Heart left ventricle (tissue), 13 donors: ENCODE measurements around the gene USP1.

Source experiments
- POLR2A ChIP-seq, 2 donors: fragments of 450-650 bp; IDR thresholded peaks; one replicate each; pipeline ENCODE4 v1.6.1; 2017; ENCODE audit warnings: antibody characterized with exemption in 2 of 2, mild to moderate bottlenecking in 2 of 2, moderate library complexity in 2 of 2
- TF ChIP-seq, protein P1 (sequence below), 12 donors: fragments of 200-600 bp; sonication (generic) in 4 of 12; IDR thresholded peaks; one replicate each; pipeline versions ENCODE4 v1.5.0 to v1.8.0; 2018 to 2022; ENCODE audit warnings: antibody characterized with exemption in 12 of 12, mild to moderate bottlenecking in 5 of 12
- donor health status: ischemic (EF 13 %, LVEDD 7.1; RV severe dilation, severe dysfunction).
- donor health status: DM: no; HTN: yes; CAD: no.
- donor health status: DM: no; HTN: no; CAD: no.
- donor health status: ischemic (EF 25% LVEDD 6.9; RV normal size, moderate dysfunction).
- donor health status: ischemic (EF 25% LVEDD 5.7; RV mildly dilated, moderate dysfunction).
- donor health status: ischemic (EF 35%, LVEDD 5.7; RV mildly dilated, moderate dysfunction).
- donor health status: nonischemic (EF 11% LVEDD 7.7; RV severe dilation, severe dysfunction).
- donor health status: DM: yes; HTN: yes; CAD: no.
- donor health status: PGD.
- donor health status: ischemic (EF 29% LVEDD 5.4; RV normal size, mild dysfunction).
- donor health status: nonischemic (EF 23%, LVEDD 6.1; RV moderate dilation, normal function).

DNA sequence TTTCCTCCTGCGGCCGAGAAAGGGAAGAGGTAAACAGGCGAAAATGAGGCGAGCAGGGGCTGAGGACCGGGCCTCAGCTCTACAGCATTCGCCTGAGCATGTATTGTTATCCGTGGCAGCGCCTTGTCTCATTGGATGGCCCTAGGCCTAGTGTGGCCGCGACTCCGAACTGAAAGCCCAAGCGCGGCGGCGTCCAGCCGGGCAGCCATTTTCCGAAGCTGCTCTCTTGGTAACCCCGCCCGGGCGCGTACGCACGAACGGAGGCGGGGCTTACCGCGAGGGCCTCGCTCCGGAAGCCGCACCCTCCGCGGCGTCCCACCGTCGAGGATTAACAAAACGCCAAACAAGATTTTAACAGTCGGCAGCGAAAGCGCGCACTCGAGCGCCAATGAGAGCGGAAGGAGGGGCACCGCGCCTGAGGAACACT is 797 bp upstream of the USP1 start:
- TF ChIP-seq, protein P1, sequence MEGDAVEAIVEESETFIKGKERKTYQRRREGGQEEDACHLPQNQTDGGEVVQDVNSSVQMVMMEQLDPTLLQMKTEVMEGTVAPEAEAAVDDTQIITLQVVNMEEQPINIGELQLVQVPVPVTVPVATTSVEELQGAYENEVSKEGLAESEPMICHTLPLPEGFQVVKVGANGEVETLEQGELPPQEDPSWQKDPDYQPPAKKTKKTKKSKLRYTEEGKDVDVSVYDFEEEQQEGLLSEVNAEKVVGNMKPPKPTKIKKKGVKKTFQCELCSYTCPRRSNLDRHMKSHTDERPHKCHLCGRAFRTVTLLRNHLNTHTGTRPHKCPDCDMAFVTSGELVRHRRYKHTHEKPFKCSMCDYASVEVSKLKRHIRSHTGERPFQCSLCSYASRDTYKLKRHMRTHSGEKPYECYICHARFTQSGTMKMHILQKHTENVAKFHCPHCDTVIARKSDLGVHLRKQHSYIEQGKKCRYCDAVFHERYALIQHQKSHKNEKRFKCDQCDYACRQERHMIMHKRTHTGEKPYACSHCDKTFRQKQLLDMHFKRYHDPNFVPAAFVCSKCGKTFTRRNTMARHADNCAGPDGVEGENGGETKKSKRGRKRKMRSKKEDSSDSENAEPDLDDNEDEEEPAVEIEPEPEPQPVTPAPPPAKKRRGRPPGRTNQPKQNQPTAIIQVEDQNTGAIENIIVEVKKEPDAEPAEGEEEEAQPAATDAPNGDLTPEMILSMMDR (IDR thresholded peaks at IDR 0.05) = no peak
- peak; percentile 48 to 79 for TF ChIP-seq POLR2A (IDR thresholded peaks at IDR 0.05)
